Activated CD8-positive, alpha-beta memory T cell treated with anti-CD3 and anti-CD28 coated beads for 1 hour (primary cell): Measurements from ENCODE around the gene MOB1B.
"Not testable (repeated sequence)": the region's sequence is repeated elsewhere in the genome, so short reads cannot be mapped to it uniquely, and the experiment has no call there.

Experiments
- DNase-seq, 2 donors: peaks; one replicate each; pipeline ENCODE4 v3.0.0-alpha.2; 2020; ENCODE audit warnings: low read depth in 1 of 2; ENCODE audit errors: extremely low read depth in 1 of 2

MOB1B gene

DNA sequence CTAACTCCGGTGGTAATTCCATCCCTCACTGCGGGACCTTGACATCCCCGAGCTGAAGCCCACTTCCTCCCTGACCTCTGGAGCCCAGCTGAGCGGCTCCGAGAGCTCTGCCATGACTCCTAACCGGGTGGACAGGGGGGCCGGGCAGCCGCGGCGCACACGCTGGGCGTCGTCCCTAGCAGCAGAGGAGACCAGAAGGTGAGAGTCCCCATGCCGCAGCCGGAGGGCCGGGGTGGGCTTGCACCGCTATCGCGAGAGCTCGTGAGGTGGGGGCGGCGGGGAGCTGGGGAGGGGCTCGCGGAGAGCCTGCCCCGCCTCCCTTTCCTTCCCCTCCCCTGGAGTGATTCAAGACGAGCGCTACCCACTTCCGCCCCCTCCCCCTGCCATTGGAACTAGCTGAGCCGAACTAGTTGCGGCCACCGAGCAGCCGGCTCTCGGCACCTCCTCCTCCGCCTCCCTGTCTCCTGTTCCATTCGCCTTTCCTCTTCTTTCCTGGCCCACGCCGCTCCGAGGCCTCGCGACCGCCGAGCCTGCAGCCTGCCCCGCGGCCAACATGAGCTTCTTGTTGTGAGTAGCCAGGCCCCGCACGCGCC lies at the start of gene MOB1B:
Gene MOB1B (plus strand): TSS at position 386 of the 593 bp plus-strand sequence. CDS start 168 bp downstream, at position 554.
- DNase-seq = peak; percentile 58 to 76

DNA sequence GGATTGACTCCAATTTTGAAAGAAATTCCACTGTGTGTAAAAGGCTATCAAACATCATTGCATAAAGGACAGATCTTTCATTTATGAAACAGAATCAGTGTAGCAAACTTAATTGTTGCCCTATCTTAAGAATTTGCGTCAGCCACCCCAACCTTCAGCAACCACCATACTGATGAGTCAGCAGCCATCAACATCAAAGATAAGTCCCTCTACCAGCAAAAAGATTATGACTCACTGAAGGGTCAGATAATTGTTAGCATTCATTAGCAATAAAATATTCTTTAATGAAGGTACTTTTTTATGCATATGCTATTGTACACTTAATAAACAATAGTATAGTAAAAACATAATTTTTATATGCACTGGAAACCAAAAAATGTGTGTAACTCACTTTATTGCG lies 46.7 kb upstream of the MOB1B start:
- DNase-seq = no peak

DNA sequence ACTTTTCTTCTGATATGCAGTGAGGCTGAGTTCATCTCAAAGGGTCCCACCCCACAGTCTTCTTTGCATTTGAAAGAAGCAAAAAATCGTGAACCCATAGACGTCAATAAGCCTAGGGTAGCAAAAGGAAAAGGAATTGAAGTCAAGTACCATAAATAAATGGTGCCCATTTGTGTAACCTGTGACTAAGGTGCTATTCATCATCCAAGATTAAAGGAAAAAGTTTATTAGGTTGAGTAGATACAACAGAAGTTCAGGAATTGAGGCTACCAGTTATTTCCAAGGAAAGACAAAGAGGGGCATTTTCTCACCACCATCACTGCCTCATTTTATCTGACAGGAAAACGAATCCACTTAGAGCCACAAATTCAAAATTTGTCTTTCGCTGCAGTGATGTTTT lies 43.7 kb upstream of the MOB1B start:
- no peak for DNase-seq

DNA sequence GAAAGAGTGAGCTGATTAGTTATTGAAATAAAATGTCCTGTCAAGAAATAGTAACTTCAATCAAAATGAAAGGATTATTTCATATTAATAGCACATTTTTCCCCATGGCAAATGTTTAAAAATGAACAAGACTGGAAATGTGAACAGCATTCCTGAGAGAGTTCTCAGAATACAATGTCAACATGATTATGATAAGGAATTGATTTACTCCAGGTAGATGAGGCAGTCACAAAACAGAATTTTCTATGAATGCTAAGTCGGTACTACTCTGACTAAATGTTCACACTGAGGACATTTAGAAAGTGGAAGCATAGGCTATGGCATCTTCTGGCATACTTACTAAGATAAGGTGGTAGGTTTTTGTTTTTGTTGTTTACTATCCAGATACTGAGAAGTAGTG lies 43.1 kb upstream of the MOB1B start:
- DNase-seq = no peak

DNA sequence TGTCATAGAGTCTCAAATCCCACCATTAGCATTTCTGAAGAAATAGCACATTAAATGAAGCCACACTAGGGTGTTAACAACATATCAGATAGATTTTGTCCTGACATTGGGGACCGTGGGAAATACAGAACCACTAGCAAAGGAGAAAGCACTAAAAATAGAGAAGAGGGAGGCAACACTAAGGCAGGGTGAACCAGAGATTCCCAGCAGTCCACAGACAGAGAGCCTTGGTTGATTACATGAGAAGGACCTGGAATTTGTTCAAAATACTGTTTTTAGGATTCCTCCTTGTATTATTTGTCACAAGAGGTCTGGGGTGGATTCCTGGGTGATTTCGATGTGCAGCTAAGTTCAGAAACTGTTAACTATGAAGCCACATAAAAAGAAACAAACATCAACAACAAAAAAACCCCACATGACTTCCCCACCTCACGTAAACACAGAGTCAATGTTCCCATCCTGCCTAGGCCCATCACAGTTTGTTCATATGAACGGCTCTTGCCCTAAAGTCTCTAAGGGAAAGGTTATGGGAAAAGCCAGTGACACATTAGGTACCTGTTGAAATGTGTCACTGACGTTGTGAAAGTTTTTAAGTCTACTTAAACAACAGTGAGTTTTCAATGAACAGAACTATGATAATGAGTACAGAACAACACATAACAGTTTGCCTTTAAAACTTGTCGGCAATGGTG lies 38.9 kb upstream of the MOB1B start:
- DNase-seq = no peak

DNA sequence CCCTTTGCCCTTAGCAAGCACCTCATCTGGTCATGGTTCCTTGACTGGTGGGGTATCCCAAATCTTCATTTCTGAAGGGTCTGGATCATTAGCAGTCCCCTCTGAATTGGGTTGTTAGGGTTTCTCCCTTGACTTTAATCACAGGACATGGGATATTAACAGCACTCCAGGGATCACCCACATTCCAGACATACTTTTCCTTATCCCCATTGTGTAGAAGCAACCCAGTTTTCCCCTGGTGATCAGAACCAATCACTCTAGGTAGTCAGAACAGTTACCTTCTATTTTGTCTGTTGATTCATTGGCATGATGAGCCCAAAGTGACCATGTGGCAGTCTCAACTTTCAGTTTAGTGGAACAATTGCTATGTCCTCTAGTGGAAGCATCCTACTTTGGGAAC lies 33.4 kb upstream of the MOB1B start:
- DNase-seq = no peak

DNA sequence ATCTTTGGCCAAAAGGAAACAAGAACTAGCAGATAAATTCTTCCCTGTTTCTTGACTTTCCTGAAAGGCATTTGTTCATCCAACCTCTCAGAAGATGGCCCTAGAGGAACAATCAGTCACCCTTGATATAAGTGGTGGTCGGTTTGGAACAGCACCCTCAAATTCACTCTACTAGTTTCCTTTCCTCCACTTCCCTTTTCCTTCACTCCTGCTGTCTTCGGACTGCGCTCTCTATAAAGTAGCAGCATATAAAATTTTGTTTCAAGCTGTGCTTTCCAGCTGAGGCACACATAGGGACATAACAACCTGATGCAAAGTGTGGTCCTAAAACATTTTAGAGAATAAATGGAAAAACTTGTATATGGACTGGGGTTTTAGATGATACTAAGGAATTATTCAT lies 29.0 kb upstream of the MOB1B start:
- DNase-seq = no peak

DNA sequence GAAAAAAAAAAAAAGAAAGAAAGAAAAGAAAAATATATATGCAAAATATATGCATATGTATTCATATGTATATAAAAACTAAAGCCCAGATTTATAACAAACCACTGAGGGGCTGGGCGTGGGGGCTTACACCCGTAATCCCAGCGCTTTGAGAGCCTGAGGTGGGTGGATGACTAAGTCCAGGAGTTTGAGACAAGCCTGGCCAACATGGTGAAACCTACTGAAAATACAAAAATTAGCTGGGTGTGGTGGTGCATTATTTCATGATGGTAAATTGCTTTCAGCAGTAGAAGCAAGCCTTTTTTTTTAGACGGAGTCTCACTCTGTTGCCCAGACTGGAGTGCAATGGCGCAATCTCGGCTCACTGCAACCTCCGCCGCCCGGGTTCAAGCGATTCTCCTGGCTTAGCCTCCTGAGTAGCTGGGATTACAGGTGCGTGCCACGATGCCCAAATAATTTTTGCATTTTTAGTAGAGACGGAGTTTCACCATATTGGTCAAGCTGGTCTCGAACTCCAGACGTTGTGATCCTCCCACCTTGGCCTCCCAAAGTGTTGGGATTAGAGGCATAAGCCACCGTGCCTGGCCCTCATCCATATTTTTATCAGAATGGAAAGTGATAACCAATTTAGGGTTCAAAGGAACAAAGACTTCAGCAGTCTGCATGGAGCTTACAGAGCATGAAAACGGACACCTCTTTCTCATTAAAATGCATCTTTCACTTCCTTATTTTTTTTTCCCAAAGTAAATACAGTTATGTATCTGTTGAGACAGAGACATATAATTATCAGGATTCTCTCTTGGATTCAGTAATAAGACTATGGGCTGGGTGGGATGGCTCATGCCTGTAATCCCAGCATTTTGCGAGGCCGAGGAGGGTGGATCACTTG lies 27.7 kb upstream of the MOB1B start:
- no peak for DNase-seq

DNA sequence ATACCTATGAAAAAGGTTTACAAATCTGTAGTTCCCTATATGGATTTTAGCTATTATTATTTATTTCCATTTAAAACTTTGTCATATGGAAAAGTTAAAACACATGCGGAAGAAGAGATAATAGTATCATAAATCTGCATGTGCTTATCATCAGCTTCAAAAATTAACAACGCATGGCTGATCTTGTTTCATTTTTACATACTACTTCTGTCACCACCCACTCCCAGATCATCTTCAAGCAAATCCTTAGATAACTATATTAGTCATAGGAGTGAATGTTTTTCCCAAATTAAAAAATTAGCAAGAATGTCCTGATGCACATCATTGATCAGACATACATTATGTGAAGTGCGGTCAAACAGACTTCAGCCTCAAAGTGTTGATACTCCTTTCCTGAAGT lies 24.6 kb upstream of the MOB1B start:
- no peak for DNase-seq

DNA sequence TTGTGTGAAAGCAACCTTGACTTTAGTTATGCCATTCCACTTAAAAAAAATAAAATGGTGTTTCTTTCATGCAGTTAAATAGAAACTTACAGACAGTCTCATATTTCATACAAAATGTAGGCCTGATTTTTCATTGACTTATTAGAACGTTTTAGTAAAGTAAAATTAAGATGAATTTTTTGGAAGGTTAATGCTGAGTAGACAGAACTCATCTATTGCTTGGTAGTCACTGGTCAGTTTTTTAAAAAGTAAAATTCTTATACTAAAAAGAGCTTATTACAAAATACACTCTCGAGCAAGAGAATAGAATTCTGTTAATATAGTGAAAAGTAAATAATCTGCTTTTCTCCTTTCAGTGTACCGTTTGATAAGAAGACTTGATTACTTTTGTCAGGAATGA lies 21.4 kb upstream of the MOB1B start:
- DNase-seq = no peak

DNA sequence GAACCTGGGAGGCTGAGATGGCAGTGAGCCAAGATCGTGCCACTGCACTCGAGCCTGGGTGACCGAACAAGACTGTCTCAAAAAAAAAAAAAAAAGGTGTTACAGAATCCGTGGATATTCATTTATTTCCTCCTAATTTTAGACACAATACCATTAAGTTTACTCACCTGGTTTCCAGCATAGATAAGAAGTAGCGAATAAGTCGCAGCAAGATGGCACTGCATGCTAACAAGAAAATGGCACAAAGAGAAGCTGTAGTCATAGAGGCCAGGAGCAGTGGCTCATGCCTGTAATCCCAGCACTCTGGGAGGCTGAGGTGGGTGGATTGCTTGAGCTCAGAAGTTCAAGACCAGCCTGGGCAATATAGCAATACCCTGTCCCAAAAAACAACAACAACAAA lies 17.0 kb upstream of the MOB1B start:
- no peak for DNase-seq

DNA sequence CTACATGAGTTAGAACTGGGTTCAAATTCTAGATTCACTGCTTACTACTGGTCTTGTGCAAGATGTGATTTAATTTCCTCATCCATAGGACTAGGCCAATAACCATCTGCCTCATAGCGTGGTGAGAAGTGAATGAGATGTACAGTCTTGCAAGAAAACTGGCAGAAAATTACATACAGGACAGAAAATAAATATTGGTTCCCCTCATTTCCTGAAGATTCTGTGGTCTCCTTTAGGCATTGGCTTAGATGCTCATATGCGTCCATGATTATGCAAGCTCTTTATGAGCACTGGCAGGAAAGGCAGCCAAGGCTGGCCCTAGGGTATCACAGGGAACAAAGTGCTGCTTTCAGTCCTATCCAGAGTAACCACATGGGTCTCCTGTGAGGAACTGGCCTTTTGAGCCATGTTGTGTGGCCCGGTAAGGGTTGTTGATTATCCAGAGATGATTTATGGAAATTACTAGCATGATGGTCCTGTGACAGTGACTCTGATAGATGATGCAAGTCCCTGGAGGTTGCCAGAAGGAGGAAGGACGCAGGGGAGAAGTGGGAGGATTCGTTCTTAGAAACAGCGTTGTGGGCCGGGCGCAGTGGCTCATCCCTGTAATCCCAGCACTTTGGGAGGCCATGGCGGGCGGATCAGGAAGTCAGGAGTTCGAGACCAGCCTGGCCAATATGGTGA lies 9.9 kb upstream of the MOB1B start:
- no peak for DNase-seq

DNA sequence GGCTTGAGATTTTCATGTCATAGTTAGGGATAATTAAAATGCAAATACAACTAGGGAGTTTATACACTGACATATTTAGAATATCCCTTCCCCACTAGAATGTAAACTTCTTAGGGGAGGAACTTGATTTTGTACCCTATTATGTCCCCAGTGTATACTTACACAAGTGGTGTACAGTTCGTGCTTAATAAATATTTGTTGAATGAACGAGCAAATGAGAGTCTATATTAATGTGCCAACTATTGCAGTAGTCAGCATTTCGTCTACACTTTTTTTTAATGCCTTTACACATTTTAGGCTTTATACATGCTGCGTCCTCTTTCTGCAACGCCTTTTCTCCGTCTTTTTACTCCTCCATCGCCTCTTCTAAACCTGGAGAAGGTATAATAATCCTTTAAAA lies 8.4 kb upstream of the MOB1B start:
- no peak for DNase-seq

DNA sequence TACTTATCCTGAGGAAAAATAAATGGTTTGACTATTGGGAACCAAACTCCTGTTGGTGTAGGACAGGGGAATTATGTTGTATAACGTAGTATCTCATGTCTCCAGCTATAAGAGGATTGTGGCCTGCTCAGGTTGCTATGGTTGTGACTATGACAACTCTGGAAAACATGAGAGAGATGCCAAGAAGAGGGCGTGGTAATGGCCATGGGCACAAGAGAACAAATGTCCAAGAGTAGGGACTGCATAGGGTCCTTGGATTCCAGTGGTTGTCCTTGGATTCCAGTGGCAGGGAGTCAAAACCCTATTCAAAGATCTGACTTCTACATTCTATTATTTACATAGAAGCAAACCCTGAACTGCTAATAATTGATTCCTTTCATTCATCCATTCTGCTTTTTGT lies 6.8 kb upstream of the MOB1B start:
- no peak for DNase-seq

DNA sequence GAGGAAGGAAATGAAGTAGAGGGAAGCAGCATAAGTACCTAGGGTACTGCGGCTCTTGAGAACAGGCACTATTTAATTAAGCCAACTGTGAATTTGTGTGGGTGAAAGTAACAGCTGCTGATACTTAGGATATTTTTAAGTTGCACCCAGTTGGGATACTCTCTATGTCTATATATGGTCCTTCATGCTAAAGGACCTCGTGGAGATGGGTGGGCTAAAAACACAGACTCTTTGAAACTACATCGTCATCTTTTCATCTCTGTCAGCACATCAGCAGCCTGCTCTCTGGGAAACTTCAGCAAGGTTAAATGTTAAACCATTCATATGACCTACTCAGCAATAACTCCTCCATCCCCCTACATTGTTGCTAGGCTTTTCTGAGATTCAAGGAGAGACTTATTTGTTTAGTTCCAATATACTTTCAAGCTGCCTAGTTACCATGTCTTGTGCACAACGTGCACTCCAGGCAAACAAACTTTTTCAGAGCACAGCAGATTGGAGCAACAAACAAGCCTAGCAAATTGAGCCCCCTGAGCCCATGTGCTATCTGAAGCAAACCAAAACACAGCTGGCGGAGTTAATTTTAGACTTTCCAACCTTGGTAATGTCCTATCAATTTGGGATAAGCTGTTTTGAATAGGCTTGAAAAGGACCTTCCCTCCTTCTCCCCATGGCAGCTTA lies 6.2 kb upstream of the MOB1B start:
- no peak for DNase-seq

DNA sequence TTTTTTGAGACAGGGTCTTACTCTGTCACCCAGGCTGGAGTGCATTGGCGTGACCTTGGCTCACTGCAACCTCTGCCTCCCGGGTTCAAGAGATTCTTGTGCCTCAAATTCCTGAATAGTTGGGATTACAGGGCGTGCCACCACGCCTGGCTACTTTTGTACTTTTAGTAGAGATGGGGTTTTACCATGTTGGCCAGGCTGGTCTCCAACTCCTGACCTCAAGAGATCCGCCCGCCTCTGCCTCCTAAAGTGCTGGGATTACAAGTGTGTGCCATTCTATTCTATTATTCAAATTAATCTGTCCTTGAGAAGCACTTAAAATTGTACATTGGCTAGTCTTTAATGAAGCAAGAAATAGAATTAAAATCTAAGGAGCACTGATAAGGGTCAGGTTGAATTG lies 3.6 kb upstream of the MOB1B start:
- not testable (repeated sequence) for DNase-seq

DNA sequence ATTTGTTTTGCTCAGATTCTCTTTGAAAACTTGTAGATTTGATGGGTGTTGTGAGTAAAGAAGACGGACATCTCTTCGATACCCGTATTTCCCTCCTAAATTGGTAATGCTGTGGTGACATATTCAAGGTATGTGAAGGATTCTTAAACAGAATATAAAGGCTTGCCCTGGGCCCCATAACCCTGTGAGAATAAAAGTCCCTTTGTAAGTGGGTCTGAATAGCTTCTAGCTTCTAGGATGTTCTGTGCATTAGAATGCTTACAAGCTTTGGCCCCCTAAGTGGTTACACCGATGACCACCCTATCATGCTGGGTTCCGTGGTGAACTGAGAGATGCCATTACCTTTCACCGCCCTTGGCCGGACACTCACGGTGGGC lies 574 bp upstream of the MOB1B start:
- no peak for DNase-seq

DNA sequence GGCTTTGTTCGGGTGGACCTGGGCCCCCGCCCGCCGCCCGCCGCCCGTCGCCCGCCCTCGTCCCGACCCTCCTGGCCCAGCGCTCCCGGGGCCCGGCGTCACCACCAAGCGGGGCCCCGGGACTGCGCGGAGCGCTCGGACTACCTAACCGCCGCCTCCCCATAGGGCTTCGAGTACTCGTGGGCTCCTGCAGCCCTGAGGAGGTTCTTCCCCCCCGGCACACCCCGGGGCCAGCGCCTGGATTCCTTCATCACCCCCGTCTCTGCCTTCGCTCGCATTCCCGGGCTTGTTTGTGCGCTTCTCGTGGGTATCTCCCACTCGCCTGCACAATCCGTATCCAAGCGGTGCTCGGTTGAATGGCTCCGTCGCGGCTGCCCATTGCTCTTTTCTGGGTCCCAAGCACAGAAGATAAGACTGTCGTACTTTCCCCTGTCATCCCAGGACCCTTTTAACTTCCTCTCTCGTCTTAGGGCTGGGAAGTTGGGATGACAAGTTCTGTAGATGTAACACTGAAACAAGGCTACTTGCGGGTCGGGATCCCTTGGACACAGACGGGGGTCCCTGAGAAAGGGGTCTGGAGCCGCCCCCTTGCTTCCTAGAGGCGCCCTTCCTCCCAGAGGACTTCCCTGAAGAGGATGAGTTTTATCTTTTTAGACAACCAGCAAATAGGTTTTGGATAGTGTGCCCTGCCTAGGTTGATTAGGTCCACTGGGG lies 565 bp downstream of the MOB1B start:
- no peak for DNase-seq

DNA sequence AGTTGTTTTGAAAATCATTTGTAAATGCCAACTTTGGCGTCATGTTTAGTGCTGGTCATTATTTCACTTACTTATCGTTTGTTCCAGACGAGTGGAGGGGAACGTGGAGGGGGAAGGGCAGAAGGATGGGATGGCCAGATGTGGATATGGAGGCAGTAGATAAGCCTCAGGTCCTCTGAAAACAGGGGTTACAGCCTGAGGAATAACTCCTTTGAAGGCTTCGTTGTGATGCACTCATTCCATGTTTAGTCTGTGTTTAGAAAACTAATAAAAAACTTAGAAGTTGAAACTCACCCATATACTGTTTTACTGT lies 1.1 kb downstream of the MOB1B start:
- no peak for DNase-seq

DNA sequence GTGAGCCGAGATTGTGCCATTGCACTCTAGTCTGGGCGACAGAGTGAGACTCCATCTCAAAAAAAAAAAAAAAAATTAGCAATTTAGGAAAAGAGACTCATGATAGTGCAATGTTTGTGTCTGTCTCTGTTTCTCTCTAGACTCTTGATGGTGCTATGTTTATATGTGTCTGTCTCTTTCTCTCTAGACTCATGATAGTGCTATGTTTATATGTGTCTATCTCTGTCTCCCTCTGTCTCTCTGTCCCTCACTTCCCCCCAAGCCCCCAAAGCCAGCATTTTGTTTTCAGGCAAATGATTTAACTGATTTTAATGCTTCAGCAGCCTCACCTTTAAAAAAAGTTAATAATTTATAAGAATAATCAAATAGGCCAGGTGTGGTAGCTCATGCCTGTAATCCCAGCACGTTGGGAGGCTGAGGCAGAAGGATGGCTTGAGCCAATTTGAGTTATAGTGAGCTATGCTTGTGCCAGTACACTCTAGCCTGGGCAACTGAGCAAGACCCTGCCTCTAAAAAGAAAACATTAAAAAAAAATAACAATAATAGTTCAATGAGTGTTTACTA lies 6.9 kb downstream of the MOB1B start:
- DNase-seq = no peak
